Hepatocyte (in vitro differentiated cells): ENCODE results near the gene PRTFDC1.

ENCODE experiments used
- CTCF ChIP-seq: fragments of 200-600 bp; sonication (generic); IDR thresholded peaks from 2 replicates; pipeline ENCODE4 v1.5.1; 2016; ENCODE audit warnings: antibody characterized with exemption, mild to moderate bottlenecking; ENCODE audit not compliant: poor library complexity
- EZH2 ChIP-seq: fragments of 200-600 bp; sonication (generic); IDR thresholded peaks from 2 replicates; pipeline ENCODE4 v1.6.1; 2016; ENCODE audit warnings: antibody characterized with exemption, mild to moderate bottlenecking, borderline replicate concordance

- TF ChIP-seq CTCF (no peak), EZH2 (no peak)
Measured at GRCh38 chr10:24886290-24886680, 66.1 kb downstream of the PRTFDC1 start.
